Activated CD4-positive, alpha-beta T cell treated with anti-CD3 and anti-CD28 coated beads, Interleukin-2, amount 50 U/mL, for 16 hours (primary cell): ENCODE data around the gene TMEM167A.

Experiments
- DNase-seq: peaks from one replicate; pipeline ENCODE4 v3.0.0-alpha.2; 2020

The TMEM167A gene

DNA sequence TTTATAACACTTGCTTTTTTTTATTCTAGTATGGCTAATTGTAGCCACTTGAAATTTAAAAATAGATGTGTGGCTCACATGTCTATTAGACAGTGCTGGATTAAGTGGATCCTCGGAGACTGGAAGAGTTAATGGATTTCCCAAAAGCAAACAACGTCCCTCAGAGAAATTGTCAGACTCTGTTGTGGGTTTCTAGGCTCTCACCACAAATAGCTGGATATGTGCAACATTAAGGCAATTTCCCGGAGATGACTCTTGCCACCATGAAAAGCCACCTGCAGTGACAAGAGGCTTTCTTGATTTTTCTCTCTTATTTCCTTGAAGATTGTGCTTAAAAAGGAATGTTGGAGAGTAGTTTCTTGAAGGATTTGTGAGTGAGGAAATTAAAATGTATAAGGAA is 43.2 kb downstream of the TMEM167A start:
- DNase-seq: no peak

GRCh38 chr5:83031381-83031780 is 45.8 kb downstream of the TMEM167A start:
- DNase-seq: no peak

- no peak for DNase-seq
These were observed 47.3 kb downstream of the TMEM167A start for GRCh38 chr5:83029912-83030311.

DNA sequence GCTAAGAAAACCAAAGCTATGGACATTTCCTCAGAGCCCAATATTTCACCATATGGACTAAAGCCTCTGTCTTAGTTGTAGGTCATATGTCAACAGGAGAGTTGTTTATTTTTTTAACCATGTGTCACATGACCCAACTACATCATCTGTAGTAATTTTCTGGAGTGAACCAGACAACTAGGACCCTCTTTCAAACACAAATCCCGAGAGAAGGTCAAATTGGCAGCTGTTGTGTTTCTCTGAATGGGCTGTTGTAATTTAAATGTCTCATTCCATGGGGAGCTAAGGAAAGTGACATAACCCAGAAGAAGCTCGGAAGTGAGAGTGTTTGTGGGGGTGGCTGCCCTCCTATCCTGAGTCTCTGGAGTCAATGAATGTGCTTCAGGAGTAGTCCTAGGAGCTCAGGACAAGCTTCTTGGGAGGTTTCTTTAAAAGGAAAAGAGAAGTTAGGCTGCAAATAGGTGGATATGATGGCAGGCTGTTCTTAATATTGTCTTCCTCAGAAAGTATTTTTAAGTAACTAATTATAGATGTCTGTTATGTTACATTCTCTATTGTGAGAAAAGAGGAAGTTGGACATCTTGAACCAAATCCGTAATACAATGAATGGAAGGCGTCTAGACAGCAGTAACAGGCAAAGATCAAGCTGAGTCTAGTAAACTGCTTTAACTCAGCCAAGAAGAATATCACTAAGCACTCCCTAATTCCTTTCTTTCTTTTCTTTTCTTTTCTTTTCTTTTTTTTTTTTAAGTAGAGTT is 50.1 kb downstream of the TMEM167A start:
- DNase-seq: no peak

DNA sequence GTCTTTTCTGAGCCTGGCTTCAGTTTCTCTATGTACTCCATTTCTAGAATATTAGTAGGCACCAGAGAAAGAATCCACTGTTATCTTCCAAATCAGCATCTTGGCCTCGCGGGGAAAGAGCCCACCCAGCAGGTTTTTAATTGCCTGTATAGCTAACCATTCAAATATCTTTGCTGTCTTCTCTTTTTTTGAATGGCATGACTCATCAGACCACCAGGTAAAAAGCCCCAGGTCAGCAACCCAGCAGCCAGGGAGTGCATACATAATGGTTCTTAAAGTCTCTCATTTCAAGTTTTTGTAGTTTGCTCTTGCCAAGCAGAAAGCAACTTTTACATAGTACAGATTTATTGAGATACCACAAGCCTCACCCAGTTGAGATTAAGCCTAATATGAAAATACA is 50.7 kb downstream of the TMEM167A start:
- DNase-seq: no peak

GRCh38 chr5:83025690-83026478 is 51.3 kb downstream of the TMEM167A start:
- no peak for DNase-seq

DNA sequence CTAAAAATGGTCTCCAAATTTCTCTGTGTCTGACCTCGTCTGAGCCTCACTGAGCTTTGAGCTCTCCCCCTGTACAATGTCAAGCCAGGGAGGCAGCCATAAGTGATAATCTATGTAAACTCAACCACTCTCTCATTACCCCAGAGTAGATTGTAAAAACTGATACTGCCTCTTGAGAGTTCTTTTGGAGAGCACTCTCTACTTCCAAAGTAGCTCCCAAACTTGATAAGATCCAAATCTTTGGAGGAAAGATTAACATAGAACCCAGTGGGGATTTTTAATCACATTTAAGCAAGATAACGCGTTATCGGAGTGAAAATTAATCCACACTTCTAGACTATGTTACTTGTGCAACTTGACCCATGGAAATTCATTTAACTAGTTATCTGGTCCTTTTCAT is 54.9 kb downstream of the TMEM167A start:
- DNase-seq: no peak

DNA sequence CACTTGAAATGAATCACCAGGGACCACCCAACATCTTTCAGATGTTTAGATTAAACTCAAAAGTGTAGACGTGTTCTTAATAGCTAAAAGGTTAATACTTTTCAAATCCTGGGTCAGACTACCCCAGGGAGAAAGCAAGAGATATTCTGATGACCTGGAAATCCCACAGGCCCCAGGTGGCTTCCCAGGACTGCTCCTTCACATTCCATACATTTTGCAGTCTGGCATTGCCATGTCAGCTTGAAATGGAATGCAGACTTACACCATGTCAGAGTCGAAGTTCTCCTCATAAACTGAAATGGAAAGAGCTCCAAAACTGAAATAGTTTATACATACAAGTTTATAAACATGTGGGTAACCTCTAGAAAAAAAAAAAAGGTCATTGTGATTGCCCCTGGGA is 61.5 kb downstream of the TMEM167A start:
- DNase-seq: no peak

- no peak for DNase-seq
These were observed 65.2 kb downstream of the TMEM167A start for GRCh38 chr5:83011985-83012384.

DNA sequence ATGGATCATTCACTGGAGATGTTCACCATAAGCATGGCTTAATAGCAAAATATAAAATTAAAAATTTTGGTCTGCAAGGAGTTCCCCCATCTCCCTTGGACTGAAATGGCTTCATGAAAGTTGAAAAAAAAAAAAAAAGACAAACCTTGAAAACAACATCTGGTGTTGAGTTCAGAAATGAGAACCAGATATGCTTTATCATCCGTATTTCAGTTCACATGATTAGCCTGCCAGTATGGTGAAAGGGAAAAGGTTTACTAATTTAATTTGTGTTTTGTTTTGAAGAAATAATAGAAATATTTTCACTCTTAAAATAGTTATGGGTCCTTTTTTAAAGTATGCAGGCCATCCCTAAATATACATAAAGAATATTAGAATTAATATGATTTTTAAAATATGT is 67.8 kb downstream of the TMEM167A start:
- no peak for DNase-seq

- DNase-seq: no peak
These were observed 69.4 kb downstream of the TMEM167A start for GRCh38 chr5:83007755-83008154.

GRCh38 chr5:83006683-83007283 is 70.4 kb downstream of the TMEM167A start:
- DNase-seq: no peak

- no peak for DNase-seq
These were observed 73.4 kb downstream of the TMEM167A start for GRCh38 chr5:83003791-83004190.
